Measurements from ENCODE around the gene SGK1. TPM values are rescaled to one million over a fixed set of nuclear protein-coding genes. Genes with fewer than 3 reads are reported as not detected.
"Not testable (repeated sequence)": the region's sequence is repeated elsewhere in the genome, so short reads cannot be mapped to it uniquely, and the experiment has no call there.

The SGK1 gene
- total RNA-seq, 8 experiments from 2014 or later, result 4.2 to 377 (median 21.4) TPM

DNA sequence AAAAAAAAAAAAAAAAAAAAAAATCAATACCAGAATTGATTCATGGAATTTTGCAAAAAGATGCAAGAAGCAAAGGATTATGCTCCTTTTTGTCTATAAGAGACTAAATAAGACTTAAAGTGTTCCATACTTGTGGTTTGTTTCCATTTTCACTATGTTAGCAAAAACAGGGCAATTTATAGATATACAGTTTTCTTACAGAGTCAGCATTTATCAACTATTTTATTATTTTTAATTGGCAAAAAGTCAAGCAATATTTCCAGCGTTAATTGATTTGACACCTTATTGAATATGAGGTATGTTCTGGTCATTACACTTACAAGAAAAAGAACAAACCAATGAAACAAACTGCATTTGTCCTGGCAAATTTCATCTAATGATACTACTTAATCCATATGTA, 5.4 kb upstream of the SGK1 start:
- ATAC-seq (replicated peaks in 6 of 8), result no peak
- in situ Hi-C loops (cut with MboI; ENCODE audit: low pct_unique_long_range_greater_than_20kb in 2 of 9, low sequenced_read_pairs in 9 of 9, unreplicated experiment in 9 of 9), result no loop called here

DNA sequence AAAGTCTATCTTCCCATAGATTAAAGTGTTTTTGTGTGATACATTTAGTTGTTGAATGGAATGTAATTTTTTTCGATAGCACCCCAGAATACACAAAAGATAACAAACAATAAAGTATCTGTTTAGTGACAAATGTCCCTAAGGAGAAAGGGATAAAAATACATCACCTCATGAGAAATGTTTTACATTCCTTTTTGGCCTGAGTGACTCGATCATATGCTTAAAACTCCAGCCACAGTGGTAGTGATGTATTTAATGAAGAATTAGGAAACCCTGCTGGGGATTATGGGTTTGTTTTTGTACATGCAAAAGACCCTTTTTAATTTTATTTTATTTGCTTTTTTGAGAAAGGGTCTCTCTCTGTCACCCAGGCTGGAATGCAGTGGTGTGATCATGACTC, 4.3 kb upstream of the SGK1 start:
- no peak overlapping the region for H3K27ac ChIP-seq
- in situ Hi-C loops (cut with MboI; ENCODE audit: low pct_unique_long_range_greater_than_20kb in 2 of 9, low sequenced_read_pairs in 9 of 9, unreplicated experiment in 9 of 9), result no loop called here
- H3K4me3 ChIP-seq, result no peak overlapping the region
- ATAC-seq (replicated peaks in 6 of 8), result no peak
- 35 to 100% (median 92%) methylated on average over 1 to 2 of the region's 2 CpGs; no CpG with 5 or more reads in 1 of the 10 experiments for WGBS, 10 experiments
- peaks cover 3 to 28% of the 10 kb centered on the region in 2 donors for H3K4me1 ChIP-seq (replicated peaks in 1 of 2)

More for the DNA sequence above, 5.4 kb upstream of the SGK1 start:
- Histone ChIP-seq H3K4me1 (replicated peaks in 1 of 2) (peaks cover 3 to 28% of the 10 kb centered on the region in 2 donors), H3K27ac (no peak overlapping the region), H3K4me3 (no peak overlapping the region)
- 17 to 100% (median 86%) methylated on average over 1 of the region's 1 CpG; no CpG with 5 or more reads in 2 of the 10 experiments for WGBS, 10 experiments

DNA sequence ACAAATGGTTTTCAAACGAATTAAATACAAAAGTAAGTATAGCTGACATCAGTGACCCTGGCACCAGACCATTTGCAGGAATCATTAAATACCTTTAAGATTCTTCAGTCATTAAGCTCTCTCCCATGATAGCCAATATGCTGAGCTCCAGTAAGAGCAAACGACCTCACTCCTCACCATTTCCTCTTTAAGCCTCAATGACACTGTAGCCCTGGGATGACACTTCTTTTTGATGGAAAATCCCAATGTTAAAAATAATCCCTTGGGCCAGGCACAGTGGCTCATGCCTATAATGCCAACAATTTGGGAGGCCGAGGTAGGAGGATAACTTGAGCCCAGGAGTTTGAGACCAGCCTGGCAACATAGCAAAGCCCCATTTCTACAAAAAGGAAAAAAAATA, 3.3 kb upstream of the SGK1 start:
- WGBS, 10 experiments, result 33 to 84% (median 71%) methylated on average over 2 to 3 of the region's 3 CpGs; no CpG with 5 or more reads in 3 of the 10 experiments
- ATAC-seq (replicated peaks in 6 of 8), result no peak
- Histone ChIP-seq H3K4me1 (replicated peaks in 1 of 2) (peaks cover 3 to 28% of the 10 kb centered on the region in 2 donors), H3K4me3 (no peak overlapping the region), H3K27ac (no peak overlapping the region)
- in situ Hi-C loops (cut with MboI; ENCODE audit: low pct_unique_long_range_greater_than_20kb in 2 of 9, low sequenced_read_pairs in 9 of 9, unreplicated experiment in 9 of 9), result no loop called here

DNA sequence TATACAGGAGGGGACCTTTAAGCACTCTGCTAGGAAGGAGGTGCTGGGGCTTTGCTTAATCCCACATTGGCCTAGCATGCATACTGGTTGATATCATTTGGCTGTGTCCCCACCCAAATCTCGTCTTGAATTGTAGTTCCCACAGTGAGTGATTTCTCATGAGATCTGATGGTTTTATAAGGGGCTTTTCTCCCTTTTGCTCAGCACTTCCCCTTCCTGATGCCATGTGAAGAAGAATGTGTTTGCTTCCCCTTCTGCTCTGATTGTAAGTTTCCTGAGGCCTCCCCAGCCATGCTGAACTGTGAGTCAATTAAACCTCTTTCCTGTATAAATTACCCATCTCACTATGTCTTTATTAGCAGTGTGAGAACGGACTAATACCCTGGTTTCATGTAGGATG, 1.8 kb upstream of the SGK1 start:
- peaks cover 0 to 23% of the 10 kb centered on the region in 2 donors for H3K4me1 ChIP-seq (replicated peaks in 1 of 2)
- in situ Hi-C loops (cut with MboI; ENCODE audit: low pct_unique_long_range_greater_than_20kb in 2 of 9, low sequenced_read_pairs in 9 of 9, unreplicated experiment in 9 of 9); H3K4me3 ChIP-seq; ATAC-seq (replicated peaks in 6 of 8); H3K27ac ChIP-seq: not testable (repeated sequence)
- 33 to 92% (median 40%) methylated on average over 1 to 2 of the region's 2 CpGs; no CpG with 5 or more reads in 3 of the 10 experiments for WGBS, 10 experiments

DNA sequence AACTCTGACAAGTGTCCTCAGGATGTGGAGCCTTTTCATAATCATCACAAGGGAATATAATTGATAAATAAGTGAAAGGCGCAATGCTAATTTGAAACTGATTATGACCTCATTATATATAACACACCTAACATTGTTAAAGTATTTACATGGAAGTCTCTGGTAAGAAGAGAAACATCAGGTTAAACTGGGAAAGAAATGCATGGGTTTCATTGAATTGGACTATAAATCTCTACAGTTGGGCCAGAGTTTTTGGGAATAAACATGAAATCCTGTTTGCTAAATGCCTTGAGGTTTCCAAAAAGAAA, 1.0 kb upstream of the SGK1 start:
- Histone ChIP-seq H3K4me3 (no peak overlapping the region), H3K27ac (no peak overlapping the region), H3K4me1 (replicated peaks in 1 of 2) (peaks cover 0 to 16% of the 10 kb centered on the region in 2 donors)
- in situ Hi-C loops (cut with MboI; ENCODE audit: low pct_unique_long_range_greater_than_20kb in 2 of 9, low sequenced_read_pairs in 9 of 9, unreplicated experiment in 9 of 9), result no loop called here
- ATAC-seq (replicated peaks in 6 of 8), result no peak
- WGBS, 10 experiments, result 100% methylated on average over 1 of the region's 1 CpG; no CpG with 5 or more reads in 2 of the 10 experiments

DNA sequence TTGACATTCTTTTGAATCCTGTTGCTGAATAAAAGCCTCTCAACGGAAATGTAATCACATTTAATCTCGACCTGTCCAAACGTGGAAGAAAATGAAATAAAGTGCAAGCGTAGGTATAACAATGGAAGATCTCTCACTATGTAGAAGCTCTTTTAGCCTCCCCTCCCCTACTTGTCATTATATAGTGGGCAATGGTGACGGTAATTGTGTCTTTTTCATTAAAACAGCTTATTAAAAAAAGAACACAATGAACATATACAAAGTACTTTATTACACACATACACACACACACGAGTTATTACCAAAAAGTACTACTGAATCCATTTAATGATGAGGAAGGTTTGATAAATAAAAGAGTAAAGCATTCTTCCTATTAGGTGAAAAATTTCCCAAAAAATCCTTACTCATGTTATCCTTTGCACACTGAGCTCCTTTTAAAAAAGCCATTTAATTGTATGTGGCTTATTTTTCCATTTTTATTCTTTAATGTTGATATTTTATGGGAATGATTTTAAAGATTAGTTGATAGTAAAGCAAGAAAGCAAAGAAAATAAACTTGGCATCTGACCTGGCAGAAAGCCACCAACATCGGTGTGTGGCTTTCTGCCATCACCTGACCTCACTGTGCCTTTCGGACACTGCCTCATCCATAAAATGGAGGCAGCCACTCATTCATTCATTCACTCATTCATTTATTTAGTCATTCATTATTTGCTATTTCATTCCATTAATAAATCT, 493 bp upstream of the SGK1 start:
- Histone ChIP-seq H3K27ac (no peak overlapping the region), H3K4me3 (peak overlapping the region; percentile 37 to 54 (median 48)), H3K4me1 (replicated peaks in 1 of 2) (peaks cover 0 to 10% of the 10 kb centered on the region in 2 donors)
- in situ Hi-C loops (cut with MboI; ENCODE audit: low pct_unique_long_range_greater_than_20kb in 2 of 9, low sequenced_read_pairs in 9 of 9, unreplicated experiment in 9 of 9), result no loop called here
- WGBS, 10 experiments, result 35 to 52% (median 43%) methylated on average over 6 to 8 of the region's 8 CpGs
- ATAC-seq (replicated peaks in 6 of 8), result peak in 1 of 8 experiments; percentile 12

DNA sequence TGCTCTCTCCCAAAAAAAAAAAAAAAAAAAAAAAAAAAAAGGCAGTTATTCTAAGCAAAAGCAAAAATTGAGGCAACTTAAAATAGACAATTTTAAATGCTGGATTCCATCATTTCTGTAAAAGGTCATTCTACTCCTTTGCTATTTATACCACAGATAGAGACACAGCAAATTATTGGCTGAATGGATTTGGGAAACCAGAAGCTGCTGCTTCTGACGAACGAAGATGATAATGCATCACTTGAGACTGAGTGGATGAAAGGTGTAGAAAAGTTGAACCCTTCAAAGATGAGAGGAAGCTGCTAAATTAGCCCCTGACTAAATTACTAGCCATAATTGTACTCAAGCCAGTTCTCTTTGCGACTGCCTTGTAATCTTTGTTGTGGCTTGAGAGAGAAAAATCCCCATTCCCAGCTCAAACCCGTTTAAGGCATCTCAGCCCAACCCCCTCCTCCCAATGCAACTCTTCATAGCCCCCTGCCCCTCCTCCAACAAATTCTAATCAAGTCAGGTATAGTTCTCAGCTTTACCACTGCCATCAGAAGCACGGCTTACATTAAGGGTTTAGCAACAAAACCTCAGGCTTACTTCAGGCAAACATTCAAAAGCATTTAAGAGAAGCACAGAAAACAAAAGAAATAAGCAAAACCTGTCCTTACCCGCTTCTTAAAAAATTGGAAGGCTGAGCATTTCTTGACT, 1.0 kb downstream of the SGK1 start:
- 40 to 100% (median 57%) methylated on average over 1 to 6 of the region's 6 CpGs; no CpG with 5 or more reads in 2 of the 10 experiments for WGBS, 10 experiments
- peak in 4 of 8 experiments; percentile 14 to 33 (median 26) for ATAC-seq (replicated peaks in 6 of 8)
- in situ Hi-C loops (cut with MboI; ENCODE audit: low pct_unique_long_range_greater_than_20kb in 2 of 9, low sequenced_read_pairs in 9 of 9, unreplicated experiment in 9 of 9), result no loop called here
- peaks cover 0 to 8% of the 10 kb centered on the region in 2 donors for H3K4me1 ChIP-seq (replicated peaks in 1 of 2)
- H3K4me3 ChIP-seq, result peak overlapping the region; percentile 37 to 54 (median 48)
- no peak overlapping the region for H3K27ac ChIP-seq

DNA sequence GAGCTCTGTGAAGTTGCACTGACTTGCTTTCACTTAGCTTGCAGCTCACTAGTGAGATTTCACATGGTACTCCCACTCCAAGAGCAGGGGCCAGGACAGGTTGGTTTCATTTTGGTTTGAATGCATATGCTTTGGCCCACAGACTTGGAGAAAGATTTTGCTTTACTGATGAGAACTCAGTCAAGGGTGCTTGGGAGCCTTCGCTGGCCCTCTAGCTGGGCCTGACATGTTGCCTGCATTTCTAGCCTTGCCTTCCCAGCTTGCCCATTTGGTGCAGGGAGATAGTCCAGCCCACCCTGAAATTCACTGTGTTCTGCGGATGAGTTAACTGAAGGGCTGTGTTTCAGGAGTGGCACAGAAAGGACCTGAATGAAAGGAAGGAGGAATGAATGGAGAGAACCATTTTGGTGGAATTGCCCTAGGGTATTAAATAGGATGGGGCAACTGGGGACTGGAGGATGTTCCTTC, 1.9 kb downstream of the SGK1 start:
- H3K4me1 ChIP-seq (replicated peaks in 1 of 2), result peaks cover 0 to 8% of the 10 kb centered on the region in 2 donors
- in situ Hi-C loops (cut with MboI; ENCODE audit: low pct_unique_long_range_greater_than_20kb in 2 of 9, low sequenced_read_pairs in 9 of 9, unreplicated experiment in 9 of 9), result no loop called here
- no peak overlapping the region for H3K27ac ChIP-seq
- no peak for ATAC-seq (replicated peaks in 6 of 8)
- 70 to 100% (median 100%) methylated on average over 1 to 2 of the region's 2 CpGs; no CpG with 5 or more reads in 2 of the 10 experiments for WGBS, 10 experiments
- peak overlapping the region in 4 of 5 donors; percentile 3 to 54 (median 29) for H3K4me3 ChIP-seq

DNA sequence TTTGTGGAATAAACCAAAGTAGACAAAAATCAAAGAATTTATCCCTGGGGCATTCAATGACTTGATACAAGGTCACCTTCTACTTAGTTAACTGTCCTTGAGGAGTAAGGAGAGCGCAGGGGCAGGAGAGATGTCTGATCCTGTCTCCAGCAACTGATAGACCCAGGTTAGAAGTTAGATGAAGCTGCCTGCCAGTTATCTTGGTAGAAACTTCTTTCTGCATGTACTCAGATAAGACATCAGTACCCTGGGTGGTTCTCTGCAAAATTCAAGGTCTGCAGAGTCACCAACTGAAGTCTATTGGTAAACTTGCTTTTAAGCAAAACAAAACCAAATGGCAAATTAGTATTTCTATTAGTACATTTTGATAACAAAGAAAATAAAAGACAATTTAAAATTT, 2.7 kb downstream of the SGK1 start:
- peaks cover 0 to 8% of the 10 kb centered on the region in 2 donors for H3K4me1 ChIP-seq (replicated peaks in 1 of 2)
- H3K4me3 ChIP-seq, result no peak overlapping the region
- no peak overlapping the region for H3K27ac ChIP-seq
- no peak for ATAC-seq (replicated peaks in 6 of 8)
- WGBS, 10 experiments, result 70 to 100% (median 100%) methylated on average over 1 of the region's 1 CpG; no CpG with 5 or more reads in 2 of the 10 experiments
- in situ Hi-C loops (cut with MboI; ENCODE audit: low pct_unique_long_range_greater_than_20kb in 2 of 9, low sequenced_read_pairs in 9 of 9, unreplicated experiment in 9 of 9), result no loop called here

DNA sequence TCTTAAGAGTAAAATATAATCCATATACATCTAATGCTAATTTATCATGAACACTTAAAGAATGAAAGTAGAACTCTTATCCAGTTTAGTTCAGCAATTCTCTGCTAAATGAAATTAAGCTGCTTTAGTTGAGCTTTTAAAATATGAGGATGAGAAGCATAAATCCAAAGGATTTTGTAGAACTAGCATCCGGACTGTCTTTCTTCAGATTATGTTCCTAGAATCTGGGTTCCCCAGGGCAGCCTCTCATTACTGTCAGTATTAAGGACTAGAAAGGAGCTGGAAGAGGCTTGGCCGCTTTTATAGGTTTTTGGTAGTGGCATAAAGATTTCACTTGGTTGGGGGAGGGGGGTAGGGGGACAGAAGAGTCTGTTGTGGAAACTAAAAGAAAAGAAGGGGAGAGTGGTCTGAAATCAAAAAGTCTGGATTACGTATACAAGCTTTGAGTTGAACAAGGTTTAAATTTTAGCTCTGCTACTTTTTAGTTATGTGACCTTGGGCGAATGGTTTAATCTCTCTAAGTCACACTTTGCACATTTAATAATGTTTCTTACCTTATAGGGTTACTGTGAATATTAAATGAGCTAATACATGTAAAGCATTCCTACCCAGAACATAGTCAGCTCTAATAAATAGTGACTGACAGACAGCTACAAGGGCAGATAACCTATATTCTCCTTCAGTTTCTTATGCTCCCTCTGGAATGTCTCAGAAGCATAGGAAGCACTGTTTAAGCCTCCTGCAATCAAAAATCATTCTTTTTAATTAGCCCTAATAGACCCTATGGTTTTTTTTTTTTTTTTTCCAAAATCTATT, 3.7 kb downstream of the SGK1 start:
- H3K4me1 ChIP-seq (replicated peaks in 1 of 2), result peaks cover 0 to 8% of the 10 kb centered on the region in 2 donors
- no peak overlapping the region for H3K4me3 ChIP-seq
- WGBS, 10 experiments, result 75 to 100% (median 90%) methylated on average over 1 to 3 of the region's 4 CpGs; no CpG with 5 or more reads in 1 of the 10 experiments
- no peak overlapping the region for H3K27ac ChIP-seq
- in situ Hi-C loops (cut with MboI; ENCODE audit: low pct_unique_long_range_greater_than_20kb in 2 of 9, low sequenced_read_pairs in 9 of 9, unreplicated experiment in 9 of 9), result no loop called here
- no peak for ATAC-seq (replicated peaks in 6 of 8)

DNA sequence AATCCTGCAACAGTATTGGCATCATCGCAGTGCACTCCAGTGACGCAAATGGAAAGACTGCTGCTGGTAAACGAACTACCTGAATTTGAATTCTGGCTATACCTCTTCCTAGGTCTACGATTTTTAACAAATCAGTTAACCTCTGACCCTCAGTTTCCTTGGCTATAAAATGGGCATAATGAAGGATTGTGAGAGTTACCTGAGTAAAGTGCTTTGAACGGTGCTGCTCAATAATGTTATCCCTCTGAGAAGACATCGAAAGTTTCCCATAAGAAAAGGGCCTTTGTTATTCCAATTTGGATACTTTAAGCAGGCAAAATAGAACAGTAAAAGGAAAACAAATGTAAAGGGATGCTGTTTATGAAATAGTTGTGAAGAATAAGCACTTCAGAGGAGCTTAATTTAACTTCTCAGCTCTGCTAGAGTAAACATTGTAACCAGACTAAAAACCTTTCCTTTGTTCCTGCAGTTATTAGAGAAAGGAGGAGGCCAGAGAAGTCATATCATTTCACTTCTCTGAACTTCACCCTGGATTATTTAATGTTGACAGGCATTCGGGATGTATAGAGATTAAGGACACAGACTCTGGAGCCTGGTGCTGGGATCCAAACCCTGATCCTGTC, 5.8 kb downstream of the SGK1 start:
- H3K27ac ChIP-seq, result no peak overlapping the region
- ATAC-seq (replicated peaks in 6 of 8), result no peak
- 0 to 80% (median 53%) methylated on average over 1 to 7 of the region's 7 CpGs for WGBS, 10 experiments
- H3K4me3 ChIP-seq, result no peak overlapping the region
- in situ Hi-C loops (cut with MboI; ENCODE audit: low pct_unique_long_range_greater_than_20kb in 2 of 9, low sequenced_read_pairs in 9 of 9, unreplicated experiment in 9 of 9), result no loop called here
- H3K4me1 ChIP-seq (replicated peaks in 1 of 2), result peaks cover 0 to 2% of the 10 kb centered on the region in 2 donors

DNA sequence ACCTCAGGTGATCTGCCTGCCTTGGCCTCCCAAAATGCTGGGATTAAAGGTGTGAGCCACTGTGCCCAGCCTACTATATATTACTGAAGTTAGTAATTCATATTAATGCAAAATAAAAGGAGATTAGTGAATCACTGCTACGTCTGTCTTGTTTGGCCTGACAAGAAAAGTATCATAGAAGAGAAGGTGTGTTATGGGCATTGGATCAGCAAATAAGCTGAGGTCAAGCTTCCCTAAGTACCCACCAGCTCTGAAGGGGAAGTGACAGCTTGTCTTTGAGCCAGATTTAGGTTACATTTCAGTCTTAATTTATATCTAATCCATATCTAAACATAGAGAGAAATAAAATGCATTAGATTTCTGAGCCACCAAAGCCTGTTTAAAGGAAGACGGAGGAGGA, 7.1 kb downstream of the SGK1 start:
- no peak overlapping the region for H3K27ac ChIP-seq
- peaks cover 0 to 2% of the 10 kb centered on the region in 2 donors for H3K4me1 ChIP-seq (replicated peaks in 1 of 2)
- no peak for ATAC-seq (replicated peaks in 6 of 8)
- 40 to 100% (median 86%) methylated on average over 1 to 2 of the region's 2 CpGs; no CpG with 5 or more reads in 5 of the 10 experiments for WGBS, 10 experiments
- in situ Hi-C loops (cut with MboI; ENCODE audit: low pct_unique_long_range_greater_than_20kb in 2 of 9, low sequenced_read_pairs in 9 of 9, unreplicated experiment in 9 of 9), result no loop called here
- H3K4me3 ChIP-seq, result no peak overlapping the region
